GM11168 (cell line): ENCODE measurements around the gene TRIM36.

Experiments used
- in situ Hi-C: fragments of 300-500 bp; cut with MboI; formaldehyde crosslinking; loops from one replicate; pipeline ENCODE4 v1.12.0; 2022; ENCODE audit warnings: low sequenced_read_pairs; ENCODE audit not compliant: unreplicated experiment

Gene TRIM36

DNA sequence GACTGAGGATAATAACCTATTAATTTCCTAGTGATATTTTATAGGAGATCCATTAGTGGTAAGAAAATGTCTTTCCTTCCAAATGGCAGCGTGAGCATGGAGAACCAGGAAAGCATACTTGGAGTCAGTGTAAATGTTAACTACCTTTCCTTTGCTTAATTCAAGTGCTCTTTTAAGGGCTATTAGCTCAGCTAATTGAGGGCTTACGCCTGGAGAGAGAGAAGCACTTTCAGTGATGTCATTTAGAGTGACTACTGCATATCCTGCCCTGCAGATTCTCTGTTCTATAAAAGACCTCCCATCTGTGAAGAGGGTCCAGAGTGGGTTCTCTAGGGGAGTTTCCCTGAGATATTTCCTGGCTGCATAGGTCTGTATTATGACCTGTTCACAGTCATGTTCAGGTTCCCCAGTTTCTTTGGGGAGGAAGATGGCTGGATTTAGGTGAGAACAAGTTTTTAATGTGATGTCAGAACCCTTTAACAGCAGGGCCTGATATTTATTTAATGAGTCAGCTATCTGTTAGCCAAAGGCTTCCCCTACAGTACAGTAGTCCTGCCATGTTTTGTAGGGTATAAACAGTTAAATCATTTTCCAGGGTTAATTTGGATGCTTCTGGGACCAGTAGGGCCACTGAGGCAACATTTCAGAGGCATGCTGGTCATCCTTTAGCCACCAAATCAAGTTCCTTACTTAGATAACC, 89.6 kb downstream of the TRIM36 start:
- in situ Hi-C loops, result no loop called here
